HEK293 (cell line): ENCODE data around the gene TMEM86A.

Source experiments
- CTCF ChIA-PET: fragments of 350-600 bp; formaldehyde crosslinking; extraction: SDS; loops from one replicate; lab custom pipeline; 2021; ENCODE audit warnings: antibody characterized with exemption; lab: Yijun Ruan, JAX
- POLR2A ChIA-PET: fragments of 300-600 bp; formaldehyde crosslinking; extraction: SDS; loops from one replicate; lab custom pipeline; 2020; ENCODE audit warnings: antibody characterized with exemption, inconsistent platforms; lab: Yijun Ruan, JAX
- H3K27ac ChIP-seq: fragments of 200-500 bp; sonication (Bioruptor generic); 2 replicates; pipeline ENCODE4 v1.5.1; 2014; ENCODE audit warnings: low read depth, low read length, control low read depth, inconsistent platforms; ENCODE audit errors: extremely low read depth
- H3K36me3 ChIP-seq, 2 experiments: fragments of 200-500 bp in 1 of 2; sonication (Bioruptor generic) in 1 of 2; 1 replicate in 1 of 2; 2 replicates in 1 of 2; pipeline ENCODE4 v1.5.1; 2014 to 2017; ENCODE audit warnings: inconsistent platforms in 2 of 2, low read length in 2 of 2; ENCODE audit not compliant: control insufficient read depth in 2 of 2, insufficient read depth in 1 of 2
- H3K4me1 ChIP-seq: fragments of 200-500 bp; sonication (Bioruptor generic); 2 replicates; pipeline ENCODE4 v1.5.1; 2014; ENCODE audit warnings: mild to moderate bottlenecking, low read length, inconsistent platforms; ENCODE audit not compliant: control insufficient read depth, insufficient read depth
- H3K4me3 ChIP-seq: 2 replicates; pipeline ENCODE4 v1.5.1; 2011; ENCODE audit warnings: low read depth, mild to moderate bottlenecking, control low read depth, low read length, moderate library complexity
- H3K9me3 ChIP-seq: fragments of 200-500 bp; sonication (Bioruptor generic); 2 replicates; pipeline ENCODE4 v1.5.1; 2014; ENCODE audit warnings: low read depth, low read length, inconsistent platforms; ENCODE audit not compliant: control insufficient read depth, insufficient read depth
- BCL6B ChIP-seq: fragments of 450-650 bp; formaldehyde crosslinking; IDR thresholded peaks from 2 replicates; pipeline ENCODE4 v1.5.1; 2017; ENCODE audit warnings: missing biosample characterization, missing genetic modification characterization
- GLIS1 ChIP-seq: fragments of 450-650 bp; formaldehyde crosslinking; IDR thresholded peaks from 2 replicates; pipeline ENCODE4 v1.5.1; 2016; ENCODE audit warnings: missing biosample characterization, missing genetic modification characterization
- ZBTB17 ChIP-seq: fragments of 450-650 bp; formaldehyde crosslinking; IDR thresholded peaks from 2 replicates; pipeline ENCODE4 v1.5.1; 2016; ENCODE audit warnings: missing biosample characterization, missing genetic modification characterization
- ZIC2 ChIP-seq: fragments of 450-650 bp; formaldehyde crosslinking; IDR thresholded peaks from 2 replicates; pipeline ENCODE4 v1.5.1; 2016; ENCODE audit warnings: missing biosample characterization, missing genetic modification characterization
- ZNF133 ChIP-seq: fragments of 450-650 bp; formaldehyde crosslinking; IDR thresholded peaks from 2 replicates; pipeline ENCODE4 v1.5.1; 2016; ENCODE audit warnings: missing biosample characterization, missing genetic modification characterization
- ZNF146 ChIP-seq: fragments of 450-650 bp; formaldehyde crosslinking; IDR thresholded peaks from 2 replicates; pipeline ENCODE4 v1.5.1; 2016; ENCODE audit warnings: missing biosample characterization, missing genetic modification characterization
- ZNF18 ChIP-seq: fragments of 450-650 bp; formaldehyde crosslinking; IDR thresholded peaks from 2 replicates; pipeline ENCODE4 v1.5.1; 2016; ENCODE audit warnings: missing biosample characterization, missing genetic modification characterization
- ZNF19 ChIP-seq: fragments of 450-650 bp; formaldehyde crosslinking; IDR thresholded peaks from 2 replicates; pipeline ENCODE4; 2016; ENCODE audit warnings: missing biosample characterization, missing genetic modification characterization, low read depth
- ZNF26 ChIP-seq: fragments of 450-650 bp; formaldehyde crosslinking; IDR thresholded peaks from 2 replicates; pipeline ENCODE4 v1.5.1; 2016; ENCODE audit warnings: missing biosample characterization, missing genetic modification characterization
- ZNF280D ChIP-seq: fragments of 450-650 bp; formaldehyde crosslinking; IDR thresholded peaks from 2 replicates; pipeline ENCODE4 v1.5.1; 2016; ENCODE audit warnings: missing biosample characterization, missing genetic modification characterization
- ZNF398 ChIP-seq: fragments of 450-650 bp; formaldehyde crosslinking; IDR thresholded peaks from 2 replicates; pipeline ENCODE4 v1.5.1; 2017; ENCODE audit warnings: missing biosample characterization, missing genetic modification characterization
- ZNF549 ChIP-seq: fragments of 450-650 bp; IDR thresholded peaks from 2 replicates; pipeline ENCODE4 v1.5.1; 2018; ENCODE audit warnings: missing biosample characterization, missing genetic modification characterization, mild to moderate bottlenecking, inconsistent platforms, moderate library complexity
- ZNF580 ChIP-seq: fragments of 450-650 bp; formaldehyde crosslinking; IDR thresholded peaks from 2 replicates; pipeline ENCODE4 v1.5.1; 2016; ENCODE audit warnings: missing biosample characterization, missing genetic modification characterization
- ZNF777 ChIP-seq: fragments of 450-650 bp; formaldehyde crosslinking; IDR thresholded peaks from 2 replicates; pipeline ENCODE4 v1.5.1; 2017; ENCODE audit warnings: missing biosample characterization, missing genetic modification characterization, borderline replicate concordance
- ZNF791 ChIP-seq: fragments of 450-650 bp; formaldehyde crosslinking; IDR thresholded peaks from 2 replicates; pipeline ENCODE4 v1.5.1; 2016; ENCODE audit warnings: missing biosample characterization, missing genetic modification characterization

The TMEM86A gene

GRCh38 chr11:18699848-18700261 lies 1.3 kb downstream of the TMEM86A start:
- POLR2A ChIA-PET: interaction anchor here (1.9 kb wide), 1 partner anchor 66 kb away, joined by 7 read pairs; the partner anchor contains the start of gene SPTY2D1

GRCh38 chr11:18700375-18700774 lies 1.8 kb downstream of the TMEM86A start:
- TF ChIP-seq ZNF580 (tag by site-specific recombination) (no peak), BCL6B (tag by site-specific recombination) (no peak), ZNF146 (no peak), ZNF791 (tag by site-specific recombination) (no peak), ZNF398 (tag by site-specific recombination) (peak; percentile 74), ZNF549 (tag by site-specific recombination) (no peak), ZNF133 (no peak), GLIS1 (peak; percentile 76), ZNF26 (tag by site-specific recombination) (no peak), ZNF280D (tag by site-specific recombination) (no peak), ZIC2 (peak; percentile 67), ZNF777 (tag by site-specific recombination) (no peak), ZNF18 (no peak)
- TF ChIP-seq, all 188 proteins: peak for 3
- ChIA-PET POLR2A (no interaction called here), CTCF (interaction anchor here (0.5 to 1.2 kb wide), 2 partner anchors 27 to 31 kb away, joined by 3 to 6 read pairs; no protein-coding TSS in a partner anchor)
- Histone ChIP-seq H3K9me3 (no peaks in the 10 kb centered on the region), H3K27ac (no peak overlapping the region), H3K4me1 (no peaks in the 10 kb centered on the region), H3K36me3 (no peaks in the 10 kb centered on the region), H3K4me3 (no peak overlapping the region)

More at GRCh38 chr11:18699848-18700261, 1.3 kb downstream of the TMEM86A start:
- Histone ChIP-seq H3K9me3 (no peaks in the 10 kb centered on the region), H3K27ac (no peak overlapping the region), H3K4me1 (no peaks in the 10 kb centered on the region), H3K36me3 (no peaks in the 10 kb centered on the region), H3K4me3 (no peak overlapping the region)
- CTCF ChIA-PET: interaction anchor here (0.5 kb wide), 1 partner anchor 28 kb away, joined by 3 read pairs; no protein-coding TSS in a partner anchor
- TF ChIP-seq ZNF19 (tag by site-specific recombination) (no peak), ZBTB17 (tag by site-specific recombination) (peak; percentile 55)
- TF ChIP-seq, all 188 proteins: peak for 1
